NCI-H526 (cell line): Measurements from ENCODE around the gene LLGL1.

Experiments used
- DNase-seq, 2 experiments: peaks; one replicate each; lab custom pipeline; 2025; lab: John Stamatoyannopoulos, UW

LLGL1 gene

DNA sequence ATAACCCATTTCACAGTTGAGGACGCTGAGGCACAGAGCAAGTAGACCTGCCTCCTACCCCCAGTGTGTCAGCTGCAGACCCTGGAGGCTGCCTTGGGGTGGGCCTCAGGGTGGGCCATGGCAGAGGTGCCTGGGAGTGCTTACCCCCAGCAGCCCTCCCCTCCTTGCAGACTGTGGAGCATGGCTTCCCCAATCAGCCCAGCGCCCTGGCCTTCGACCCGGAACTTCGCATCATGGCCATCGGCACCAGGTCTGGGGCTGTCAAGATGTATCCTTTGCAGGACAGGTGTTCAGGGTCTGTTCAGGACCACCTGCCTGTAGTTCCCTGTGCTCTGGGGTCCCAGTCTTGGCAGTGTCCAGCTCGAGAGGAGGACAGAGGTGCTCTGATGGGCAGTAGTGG lies 4.3 kb downstream of the LLGL1 start:
- DNase-seq, result no peak

DNA sequence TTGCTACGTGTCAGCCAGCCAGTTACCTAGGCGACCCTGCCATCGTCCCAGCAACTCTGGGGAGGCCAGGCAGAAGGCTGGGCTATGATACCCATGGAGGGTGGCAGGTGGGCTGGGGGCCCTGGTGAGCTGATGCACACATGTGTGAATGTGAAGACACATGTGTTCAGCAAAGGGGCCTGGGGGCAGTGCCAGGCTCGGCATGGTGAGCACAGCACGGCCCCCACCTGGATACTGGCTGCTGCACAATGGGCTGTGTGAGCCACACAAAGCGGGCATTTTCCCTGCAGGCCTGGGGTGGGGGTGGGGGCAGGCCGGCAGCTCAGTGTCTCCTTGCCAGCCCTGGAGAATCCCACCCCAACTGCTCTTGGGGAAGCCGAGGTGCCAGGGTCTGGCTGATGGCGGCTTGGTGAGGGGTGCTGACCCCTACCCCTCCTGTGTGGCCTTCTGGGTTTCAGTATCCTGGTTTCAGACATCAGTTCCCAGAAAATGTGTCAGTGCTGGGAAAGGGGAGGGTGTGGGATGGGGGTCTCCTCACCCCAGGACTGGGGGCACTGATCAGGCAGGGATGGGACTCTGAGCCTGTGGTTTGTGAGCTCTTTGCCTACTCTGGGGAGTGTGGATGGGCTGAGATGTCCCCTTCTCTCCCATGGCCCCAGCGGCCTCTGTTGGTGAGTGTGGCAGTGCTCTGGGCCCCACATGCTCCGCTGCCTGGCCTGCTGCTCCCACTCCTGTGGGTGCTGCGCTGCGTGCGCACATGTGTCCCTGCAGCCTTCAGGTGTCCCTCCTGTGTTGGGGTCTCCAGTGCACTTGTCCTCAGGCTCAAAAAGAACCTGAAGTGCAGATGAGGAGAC lies 5.1 kb downstream of the LLGL1 start:
- no peak for DNase-seq

DNA sequence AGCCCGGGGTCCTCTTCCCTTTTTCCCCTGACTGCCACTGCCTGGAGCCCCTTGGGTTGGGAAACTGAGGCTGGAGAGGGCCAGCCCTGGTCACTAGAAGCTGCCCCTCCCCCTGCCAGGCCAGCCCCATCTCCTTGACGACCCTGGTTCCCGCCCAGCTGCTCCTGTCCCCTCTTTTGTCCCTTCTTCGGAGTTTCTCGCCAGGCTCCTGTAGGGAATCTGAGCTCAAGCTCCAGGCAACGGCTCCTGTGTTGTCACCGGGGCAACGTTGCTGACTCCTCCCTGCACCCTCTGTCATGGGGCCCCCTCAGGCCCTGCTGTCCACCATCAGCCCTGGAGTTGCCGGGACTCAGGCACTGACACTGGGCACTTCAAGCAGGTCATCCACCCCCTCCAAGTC lies 5.7 kb downstream of the LLGL1 start:
- DNase-seq, result no peak

DNA sequence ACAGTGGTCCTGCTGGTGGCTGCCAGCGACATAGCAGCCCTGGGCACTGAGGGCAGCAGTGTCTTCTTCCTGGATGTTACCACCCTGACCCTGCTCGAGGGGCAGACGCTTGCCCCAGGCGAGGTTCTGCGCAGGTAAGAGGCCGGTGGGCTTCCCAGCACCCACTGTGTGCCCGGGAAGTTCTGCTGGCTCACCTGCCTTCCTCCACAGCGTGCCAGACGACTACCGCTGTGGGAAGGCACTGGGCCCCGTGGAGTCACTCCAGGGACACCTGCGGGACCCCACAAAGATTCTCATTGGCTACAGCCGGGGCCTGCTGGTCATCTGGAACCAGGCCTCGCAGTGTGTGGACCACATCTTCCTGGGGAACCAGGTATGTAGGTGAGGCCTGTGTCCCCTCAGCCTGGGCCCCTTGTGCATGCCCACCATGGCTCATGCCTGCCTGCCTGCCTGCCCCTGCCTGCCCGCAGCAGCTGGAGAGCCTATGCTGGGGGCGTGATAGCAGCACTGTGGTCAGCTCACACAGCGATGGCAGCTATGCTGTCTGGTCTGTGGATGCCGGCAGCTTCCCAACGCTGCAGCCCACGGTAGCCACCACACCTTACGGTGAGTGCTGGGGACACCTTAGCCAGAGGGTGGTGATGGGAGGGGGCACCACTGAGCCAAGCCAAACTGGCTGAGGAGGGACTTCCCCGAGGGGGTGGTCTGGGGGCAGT lies 8.5 kb downstream of the LLGL1 start:
- no peak for DNase-seq

DNA sequence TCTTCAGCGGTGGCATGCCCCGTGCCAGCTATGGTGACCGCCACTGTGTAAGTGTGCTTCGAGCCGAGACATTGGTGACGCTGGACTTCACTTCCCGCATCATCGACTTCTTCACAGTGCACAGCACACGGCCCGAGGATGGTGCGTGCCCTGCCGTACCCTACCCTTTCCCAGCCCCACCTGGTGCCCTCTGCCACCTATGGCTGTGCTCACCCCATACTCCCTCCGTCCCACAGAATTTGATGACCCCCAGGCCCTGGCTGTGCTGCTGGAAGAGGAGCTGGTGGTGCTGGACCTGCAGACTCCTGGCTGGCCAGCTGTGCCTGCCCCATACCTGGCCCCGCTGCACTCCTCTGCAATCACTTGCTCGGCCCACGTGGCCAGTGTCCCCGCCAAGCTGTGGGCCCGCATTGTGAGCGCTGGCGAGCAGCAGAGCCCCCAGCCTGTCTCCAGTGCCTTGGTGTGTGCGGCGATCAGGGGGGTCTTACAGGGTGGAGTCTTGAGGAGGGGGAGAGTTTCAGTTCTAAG lies 9.5 kb downstream of the LLGL1 start:
- no peak for DNase-seq

DNA sequence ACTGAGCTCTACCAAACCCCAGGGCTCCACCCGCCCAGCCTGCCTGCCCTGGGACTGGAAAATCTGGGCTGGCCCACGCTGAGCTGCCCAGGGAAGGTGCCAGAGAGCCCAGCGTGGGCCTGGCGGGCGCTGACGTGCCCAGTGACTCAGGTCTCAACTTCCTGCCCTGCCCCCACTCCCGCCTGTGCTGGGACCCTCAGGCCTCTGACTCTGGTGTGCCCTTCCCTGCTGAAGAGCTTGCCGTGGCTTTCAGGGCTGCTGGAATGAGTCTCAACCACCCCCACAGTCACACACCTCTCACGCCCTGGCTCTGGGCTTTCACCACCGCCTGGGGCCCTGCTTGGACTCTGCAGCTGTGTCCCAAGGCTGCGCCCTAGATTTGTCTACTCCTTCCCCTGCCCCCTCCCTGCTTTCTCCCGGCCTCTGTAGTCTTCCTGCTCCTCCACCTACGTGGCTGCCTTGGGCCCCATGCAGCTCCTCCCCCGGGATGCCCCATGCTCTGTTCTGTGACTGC lies 10.4 kb downstream of the LLGL1 start:
- DNase-seq, result no peak

DNA sequence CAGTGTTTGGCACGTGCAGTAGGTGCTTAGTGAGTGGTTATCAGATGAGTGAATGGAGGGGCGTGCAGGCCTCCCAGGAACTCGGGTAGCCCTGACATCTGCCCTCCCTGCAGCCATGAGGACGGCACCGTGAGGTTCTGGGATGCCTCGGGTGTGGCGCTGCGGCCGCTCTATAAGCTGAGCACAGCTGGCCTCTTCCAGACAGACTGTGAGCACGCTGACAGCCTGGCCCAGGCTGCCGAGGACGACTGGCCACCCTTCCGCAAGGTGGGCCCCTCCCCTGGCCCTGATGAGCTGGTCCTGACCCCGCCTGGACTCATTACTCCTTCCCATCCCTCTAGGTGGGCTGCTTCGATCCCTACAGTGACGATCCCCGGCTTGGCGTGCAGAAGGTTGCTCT lies 11.1 kb downstream of the LLGL1 start:
- DNase-seq, result no peak

DNA sequence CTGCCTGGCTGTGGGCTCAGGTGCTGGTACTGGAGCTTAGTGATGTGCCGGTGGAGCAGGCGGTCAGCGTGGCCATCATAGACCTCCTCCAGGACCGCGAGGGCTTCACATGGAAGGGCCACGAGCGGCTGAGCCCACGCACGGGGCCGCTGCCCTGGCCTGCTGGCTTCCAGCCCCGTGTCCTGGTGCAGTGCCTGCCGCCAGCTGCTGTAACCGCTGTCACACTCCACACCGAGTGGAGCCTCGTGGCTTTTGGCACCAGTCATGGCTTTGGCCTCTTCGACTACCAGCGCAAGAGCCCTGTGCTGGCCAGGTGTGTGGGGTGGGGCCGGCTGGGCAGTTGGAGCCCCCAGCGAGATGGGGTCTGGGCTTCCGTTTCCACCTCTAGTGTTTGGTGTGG lies 12.0 kb downstream of the LLGL1 start:
- no peak for DNase-seq

DNA sequence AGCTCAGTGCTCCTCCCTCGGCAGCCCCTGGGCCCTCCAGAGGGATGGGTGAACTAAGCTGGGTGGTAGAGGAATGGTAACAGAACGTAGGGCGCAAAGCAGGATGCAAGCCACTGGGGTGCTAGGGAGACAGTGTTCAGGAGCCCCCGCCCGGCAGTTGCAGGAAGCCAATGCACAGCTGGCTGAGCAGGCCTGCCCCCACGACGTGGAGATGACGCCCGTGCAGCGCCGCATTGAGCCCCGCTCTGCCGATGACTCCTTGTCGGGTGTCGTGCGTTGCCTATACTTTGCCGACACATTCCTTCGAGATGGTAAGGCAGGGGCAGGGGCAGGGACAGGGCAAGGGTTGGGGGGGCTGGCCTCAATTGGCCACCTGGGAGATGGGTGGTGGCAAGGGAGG lies 12.9 kb downstream of the LLGL1 start:
- DNase-seq, result no peak

DNA sequence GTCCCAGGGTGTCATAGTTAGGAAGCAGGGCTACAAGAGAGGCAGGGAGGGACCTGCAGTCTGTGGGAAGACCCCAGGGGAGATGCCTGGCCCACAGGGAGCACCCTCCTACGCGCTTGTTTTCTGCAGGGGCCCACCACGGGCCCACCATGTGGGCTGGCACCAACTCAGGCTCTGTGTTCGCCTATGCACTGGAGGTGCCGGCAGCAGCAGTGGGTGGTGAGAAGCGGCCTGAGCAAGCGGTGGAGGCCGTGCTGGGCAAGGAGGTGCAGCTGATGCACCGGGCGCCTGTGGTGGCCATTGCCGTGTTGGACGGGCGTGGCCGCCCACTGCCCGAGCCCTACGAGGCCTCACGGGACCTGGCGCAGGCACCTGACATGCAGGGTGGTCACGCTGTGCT lies 15.0 kb downstream of the LLGL1 start:
- no peak for DNase-seq

DNA sequence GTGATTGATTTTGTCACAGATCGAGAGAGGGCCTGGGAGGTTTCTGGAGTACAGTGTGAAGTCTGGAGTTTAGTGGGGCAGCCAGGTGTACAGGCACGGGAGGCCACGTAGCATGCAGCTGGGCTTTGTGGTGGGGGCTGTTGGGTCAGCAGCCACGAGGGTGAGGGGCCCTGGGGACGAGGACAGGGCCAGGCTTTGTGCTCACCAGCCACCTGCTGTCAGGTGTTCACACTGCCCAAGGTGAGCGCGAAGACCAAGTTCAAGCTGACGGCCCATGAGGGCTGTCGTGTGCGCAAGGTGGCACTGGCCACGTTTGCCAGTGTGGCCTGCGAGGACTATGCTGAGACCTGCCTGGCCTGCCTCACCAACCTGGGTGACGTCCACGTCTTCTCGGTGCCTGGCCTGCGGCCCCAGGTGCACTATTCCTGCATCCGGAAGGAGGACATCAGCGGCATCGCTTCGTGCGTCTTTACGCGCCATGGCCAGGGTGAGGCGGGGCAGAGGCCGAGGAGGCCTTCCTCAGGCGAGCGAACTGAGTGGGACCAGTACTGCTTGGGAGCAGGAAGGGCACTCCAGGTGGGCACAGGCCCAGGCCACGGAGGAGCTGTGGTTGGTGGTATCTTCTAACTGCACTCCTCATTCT lies 15.9 kb downstream of the LLGL1 start:
- DNase-seq, result no peak

DNA sequence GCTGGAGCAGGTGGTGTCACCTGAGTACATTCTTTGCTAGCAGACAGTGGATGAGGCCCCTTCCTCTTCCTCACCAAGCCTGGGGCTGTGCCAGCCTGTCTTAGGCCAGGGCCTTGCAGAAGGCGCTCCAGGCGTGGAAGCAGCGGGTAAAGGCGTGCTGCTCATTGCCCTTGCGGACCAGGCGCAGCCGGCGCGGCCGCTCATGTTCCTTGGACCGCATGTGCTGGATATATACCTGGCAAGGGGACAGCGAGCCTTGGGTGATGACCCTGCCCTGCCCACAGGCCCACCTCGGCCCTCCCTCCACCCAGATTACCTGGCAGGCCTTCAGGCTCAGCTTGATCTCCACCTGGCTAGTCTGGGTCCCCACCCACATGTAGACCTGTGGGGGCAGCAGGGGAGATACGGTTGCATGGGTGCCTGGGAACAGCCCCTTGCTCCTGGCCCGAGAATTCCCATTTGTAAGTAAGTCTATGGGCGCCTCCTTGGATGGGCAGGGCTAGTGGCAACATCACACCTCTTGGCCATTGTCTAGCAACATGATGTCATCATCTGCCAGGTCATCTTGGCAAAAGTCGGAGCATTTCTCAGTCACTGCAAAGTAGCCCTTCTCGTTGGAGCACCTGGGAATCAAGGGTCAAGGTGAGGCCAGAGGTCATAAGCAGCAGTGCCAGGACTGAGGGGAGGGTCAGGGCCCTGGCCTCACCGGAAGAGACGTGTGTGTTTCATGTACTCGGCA lies 19.8 kb downstream of the LLGL1 start:
- no peak for DNase-seq

DNA sequence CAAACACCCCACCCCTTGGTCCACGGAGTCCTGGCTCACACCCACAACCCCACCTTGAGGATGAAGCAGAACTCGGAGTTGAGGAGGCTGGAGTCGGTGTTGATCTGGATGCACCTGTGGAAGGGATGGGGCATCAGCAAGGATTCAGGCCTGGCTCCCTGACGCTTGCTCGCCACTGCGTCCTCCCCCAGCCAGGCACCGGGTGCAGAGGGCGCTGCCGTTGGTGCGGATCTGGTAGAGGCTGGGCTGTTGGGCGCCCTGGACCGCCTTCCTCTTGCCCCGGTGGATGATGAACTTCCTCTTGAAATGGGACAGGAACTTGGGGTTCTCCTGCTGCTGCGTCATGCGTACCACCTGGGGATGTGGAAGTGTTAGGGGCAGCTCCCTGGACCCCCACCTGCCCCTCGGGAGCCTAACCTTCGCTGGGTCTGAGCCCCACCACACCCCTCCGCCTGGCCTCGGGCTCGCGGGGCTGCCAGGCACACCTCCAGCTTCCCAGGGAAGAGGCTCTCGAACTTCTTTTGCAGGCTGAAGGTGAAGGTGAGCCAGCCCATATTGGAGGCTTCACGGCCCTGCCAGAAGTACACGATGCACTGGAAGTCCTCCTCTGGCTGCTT lies 20.8 kb downstream of the LLGL1 start:
- no peak for DNase-seq

DNA sequence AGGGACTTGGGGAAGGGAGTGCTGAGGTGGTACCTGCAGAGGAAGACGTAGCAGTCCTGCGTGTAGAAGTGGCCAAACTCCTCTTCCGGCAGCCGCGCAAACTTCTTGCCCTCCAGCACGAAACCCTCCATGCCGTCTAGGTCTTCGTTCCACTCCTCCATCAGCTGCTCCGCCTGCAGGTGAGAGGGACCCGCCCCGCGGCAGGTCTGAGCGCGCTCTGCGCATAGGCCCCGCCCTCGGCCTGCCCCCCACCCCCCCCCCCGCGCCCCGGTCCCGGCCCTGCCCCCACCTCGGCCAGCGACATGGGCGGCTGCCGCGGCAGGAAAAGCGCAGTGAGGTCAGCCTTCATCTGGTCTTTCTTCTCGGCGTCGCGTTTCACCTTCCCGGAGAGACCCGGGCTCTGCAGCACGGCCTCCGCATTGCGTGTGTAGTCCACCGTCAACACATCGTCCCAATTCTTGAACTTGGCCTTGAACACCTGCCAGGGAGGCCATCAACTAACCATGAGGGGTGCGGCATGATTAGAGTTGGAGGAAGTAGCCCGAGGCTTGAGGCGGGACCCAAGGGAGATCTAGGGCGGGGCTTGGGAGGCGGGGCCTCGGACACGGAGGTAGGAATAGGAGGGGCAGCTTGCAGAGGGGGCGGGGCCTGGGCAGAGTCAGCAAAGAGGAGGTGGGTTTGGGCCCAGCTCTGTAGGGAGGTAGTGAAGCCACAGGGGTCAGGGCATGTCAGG lies 21.6 kb downstream of the LLGL1 start:
- peak; percentile 77 to 92 for DNase-seq

DNA sequence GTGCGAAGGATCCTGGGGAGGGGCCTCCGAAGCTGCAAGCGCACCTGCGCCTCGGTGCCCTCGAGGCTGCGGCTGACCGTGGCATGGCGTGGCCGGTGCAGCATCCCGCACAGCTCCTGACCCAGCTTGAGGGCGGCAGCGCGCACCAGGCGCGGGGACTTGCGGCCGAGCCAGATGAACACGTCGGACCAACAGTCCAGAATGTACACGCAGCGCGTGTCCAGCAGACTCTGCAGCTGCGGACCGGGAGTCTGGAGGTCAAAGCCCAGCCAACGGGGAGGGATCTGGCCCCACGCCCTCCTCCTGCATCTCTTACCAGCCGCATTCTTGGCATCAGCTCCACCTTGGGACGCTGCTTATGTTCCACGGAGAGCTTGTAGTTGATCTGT lies 22.2 kb downstream of the LLGL1 start:
- no peak for DNase-seq

DNA sequence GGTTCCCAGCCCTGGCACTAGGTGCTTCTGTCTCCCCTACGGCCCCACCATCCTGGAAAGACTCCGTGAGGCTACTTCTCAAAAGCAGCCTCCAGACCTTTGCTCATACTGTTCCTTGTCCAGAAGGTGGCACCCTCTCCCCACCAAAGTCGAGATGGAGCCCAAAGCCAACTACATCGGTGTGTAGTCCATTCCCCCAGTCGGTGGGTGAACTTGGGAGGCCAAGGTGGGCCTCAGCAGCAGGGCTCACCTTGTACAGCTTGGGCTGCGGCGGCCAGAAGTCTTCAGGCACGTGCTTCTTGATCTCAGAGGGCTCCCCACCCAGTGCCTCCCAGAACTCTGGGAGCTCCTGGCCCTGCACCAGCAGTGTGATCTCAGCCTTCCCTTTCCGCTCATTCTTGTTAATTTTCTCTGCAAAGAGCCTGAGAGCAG lies 22.9 kb downstream of the LLGL1 start:
- peak; percentile 41 to 78 for DNase-seq

DNA sequence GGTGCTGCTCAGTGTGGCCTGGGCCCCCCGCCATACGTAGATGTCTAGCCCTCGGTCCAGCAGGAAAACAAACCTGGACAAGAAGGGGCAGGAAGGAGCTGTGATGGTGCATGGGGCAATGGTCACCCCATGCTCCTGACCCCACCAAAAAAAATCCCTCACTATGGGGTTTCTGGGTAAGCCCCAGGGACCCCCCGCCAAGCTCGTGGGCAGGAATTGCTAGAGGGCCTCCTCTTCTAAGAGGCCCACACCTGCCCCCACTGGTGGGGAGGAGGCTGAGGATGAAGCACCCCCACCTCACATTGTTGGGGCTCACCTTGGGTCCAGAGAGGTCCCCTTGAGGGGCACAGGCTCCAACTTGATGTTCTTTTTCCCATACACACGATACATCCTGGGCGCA lies 23.4 kb downstream of the LLGL1 start:
- no peak for DNase-seq

DNA sequence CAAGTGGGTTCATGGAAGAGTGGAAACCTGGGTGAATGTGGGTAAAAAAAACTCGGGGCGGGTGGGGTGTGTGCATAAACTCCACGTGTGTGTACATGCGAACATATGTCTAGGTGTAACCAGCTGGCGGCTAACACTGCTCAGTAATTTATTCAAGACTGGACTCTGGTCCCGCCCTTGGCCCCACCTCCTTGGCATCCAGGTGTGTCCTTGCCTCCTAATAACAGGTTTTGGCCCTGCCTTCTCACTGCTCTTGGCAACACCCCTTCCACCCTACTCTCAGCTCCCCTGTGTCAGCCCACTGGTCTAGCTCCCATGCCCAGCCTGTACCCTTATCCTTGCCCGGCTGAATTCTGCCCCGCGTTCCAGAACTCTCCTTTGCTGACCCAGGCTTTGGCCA lies 24.8 kb downstream of the LLGL1 start:
- DNase-seq, result peak; percentile 16 to 61

DNA sequence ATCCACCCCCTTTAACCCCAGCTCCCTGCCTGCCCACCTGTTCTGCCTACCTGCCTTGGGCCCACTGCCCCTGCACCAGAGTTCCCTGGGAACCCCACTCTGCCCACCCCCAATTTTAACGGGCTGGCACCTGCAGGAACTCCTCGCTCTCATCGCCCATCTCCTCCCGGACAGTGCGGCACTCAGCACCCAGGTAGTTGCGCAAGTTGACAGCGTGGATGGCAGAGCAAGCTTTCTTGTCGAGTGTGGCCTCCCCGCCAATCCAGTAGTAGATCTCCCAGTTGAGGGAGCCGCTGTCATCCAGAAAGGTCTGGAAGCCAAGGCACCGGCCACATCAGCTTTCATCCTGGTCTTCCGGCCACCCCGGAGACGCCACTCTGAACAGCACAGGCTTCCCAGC lies 25.3 kb downstream of the LLGL1 start:
- no peak for DNase-seq

DNA sequence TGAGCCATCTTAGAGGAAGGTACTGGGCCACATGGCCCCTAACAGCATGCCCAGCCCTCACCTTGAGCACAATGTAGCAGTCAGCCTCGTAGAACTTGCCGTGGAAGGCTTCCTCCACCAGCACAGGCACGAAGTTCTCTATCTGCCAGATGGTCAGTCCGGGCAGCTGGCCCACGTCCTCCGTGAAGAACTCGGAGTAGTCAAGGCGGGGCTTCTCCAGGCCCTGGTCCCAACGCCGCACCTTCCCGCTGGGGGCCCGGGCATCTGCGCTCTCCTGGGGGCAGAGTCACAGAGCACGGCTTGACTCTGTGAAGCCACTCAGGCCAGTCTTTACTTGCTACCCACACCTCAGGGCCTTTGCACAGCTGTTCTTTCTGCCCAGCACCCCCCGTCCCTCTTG lies 25.8 kb downstream of the LLGL1 start:
- DNase-seq, result no peak

DNA sequence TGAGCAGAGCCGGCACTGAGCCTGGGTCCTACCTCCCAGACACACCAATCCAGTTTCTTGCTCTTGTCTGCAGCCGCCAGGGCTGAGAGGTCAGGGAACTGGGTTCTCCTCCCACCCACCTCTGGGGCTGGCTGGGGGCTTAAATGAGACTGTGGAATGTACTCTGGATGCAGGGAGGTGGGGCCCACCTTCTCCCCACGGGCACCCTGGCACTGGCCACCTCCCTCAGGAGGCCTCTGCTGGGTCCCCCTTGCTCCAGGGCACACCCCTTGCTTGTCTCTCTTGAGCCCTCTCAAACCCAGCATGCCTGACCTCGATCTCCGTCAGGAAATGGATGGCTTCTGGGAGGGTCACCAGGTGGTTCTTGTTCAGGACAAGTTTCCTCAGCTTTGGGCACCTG lies 26.7 kb downstream of the LLGL1 start:
- DNase-seq, result no peak
